HG02840 (cell line): ENCODE results near the gene ENPP6.

Experiments used
- ATAC-seq: cut with Tn5 transposase; IDR thresholded peaks from one replicate; pipeline ENCODE4 v1.9.1; 2021; ENCODE audit warnings: mild to moderate bottlenecking, moderate library complexity, moderate number of reproducible peaks; ENCODE audit not compliant: unreplicated experiment, low FRiP score

Gene ENPP6

GRCh38 chr4:184217634-184218033, at the start of gene ENPP6:
Gene ENPP6 (minus strand): TSS chr4:184217873. CDS start chr4:184217819, 54 bp downstream.
- ATAC-seq: no peak

DNA sequence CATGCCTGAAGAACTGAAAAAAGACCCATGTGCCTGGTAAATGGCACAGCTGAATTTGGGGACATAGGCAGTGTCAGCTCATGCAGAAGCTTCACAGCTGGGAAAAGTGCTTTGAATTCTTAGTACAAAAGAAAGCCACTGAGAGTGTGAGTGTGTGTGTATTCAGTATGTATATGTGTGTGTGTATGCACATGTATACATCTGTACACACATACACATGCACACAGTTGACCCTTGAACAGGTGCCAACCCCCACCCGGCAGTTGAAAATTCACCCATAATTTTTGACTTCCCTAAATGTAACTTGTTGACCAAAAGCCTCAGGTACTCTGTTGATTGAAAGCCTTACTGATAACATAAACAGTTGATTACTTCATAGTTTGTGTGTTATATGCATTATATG, 49.5 kb upstream of the ENPP6 start:
- ATAC-seq: no peak

- no peak for ATAC-seq
These were observed 48.1 kb upstream of the ENPP6 start for GRCh38 chr4:184265546-184266351.

DNA sequence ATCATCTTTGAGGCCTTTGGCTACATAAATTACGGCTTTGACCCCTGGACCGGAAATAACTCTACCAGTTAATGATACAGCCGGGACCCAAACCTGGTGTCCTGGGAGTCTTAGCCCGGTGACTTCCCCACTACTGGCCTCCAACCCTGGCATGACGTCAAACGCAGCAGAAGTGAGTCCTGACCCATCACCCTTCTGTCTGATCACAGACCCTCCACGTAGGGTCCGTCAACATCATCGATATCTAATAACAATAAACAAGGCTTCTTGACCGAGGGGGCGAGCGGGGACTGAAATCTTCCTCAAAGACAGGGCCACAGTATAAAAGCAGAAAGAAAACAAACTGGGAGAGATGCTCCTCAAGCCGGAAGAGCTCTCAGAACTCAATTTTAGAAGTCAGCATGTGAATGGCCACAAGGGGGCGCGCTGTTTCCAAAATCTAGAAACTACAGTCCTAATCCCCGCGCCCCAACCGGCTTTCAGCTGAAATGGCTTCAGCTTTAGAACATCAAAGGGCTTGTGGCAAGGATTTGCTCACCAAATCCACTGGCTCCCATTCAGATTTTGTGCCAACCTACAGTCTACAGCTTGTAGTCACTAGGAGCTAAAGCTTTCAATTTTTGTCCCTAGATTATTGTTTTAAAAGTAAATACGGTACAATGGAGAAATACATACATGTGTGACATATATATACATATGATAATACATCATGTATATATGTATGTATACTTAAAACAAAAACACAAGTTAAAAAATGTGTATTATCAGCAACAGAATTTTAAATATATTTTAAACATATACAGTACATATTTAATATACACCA, 46.4 kb upstream of the ENPP6 start:
- ATAC-seq: peak; percentile 40

DNA sequence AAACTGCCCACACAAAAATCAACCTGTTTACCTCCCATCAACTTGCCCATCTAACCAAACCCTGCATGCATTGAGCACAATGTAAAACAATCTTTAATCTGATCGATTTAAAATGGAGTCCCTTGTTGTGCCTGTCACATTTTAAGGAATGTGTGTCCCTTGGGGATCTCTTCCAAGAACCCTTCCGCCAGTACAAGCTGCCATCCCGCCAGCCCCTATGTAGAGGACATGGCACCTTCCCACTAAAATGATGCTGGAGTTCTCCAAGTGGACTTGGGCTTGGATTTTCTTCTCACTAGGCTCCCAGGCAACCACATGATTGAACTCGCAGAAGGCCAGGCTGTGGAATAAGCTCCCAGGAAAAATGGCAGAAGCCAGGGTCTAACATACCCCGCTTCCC, 45.8 kb upstream of the ENPP6 start:
- ATAC-seq: no peak

DNA sequence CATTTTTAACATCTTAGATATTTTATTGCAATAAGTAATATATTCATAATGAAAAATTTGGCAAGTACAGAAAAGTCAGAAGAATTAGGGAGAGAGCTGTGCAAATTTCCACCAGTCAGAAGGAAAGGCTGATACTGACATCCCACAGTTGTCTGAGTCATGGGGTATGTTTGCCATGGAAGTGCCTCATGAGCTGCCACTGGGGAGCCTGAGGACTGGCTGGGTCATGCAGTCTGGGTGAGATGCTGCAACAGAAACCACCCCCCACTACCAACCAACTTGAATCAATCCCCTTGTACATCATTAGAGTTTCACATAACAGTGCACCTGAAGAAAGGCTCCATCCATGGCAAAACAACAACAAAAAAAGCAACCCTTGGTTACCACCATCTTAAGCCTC, 45.2 kb upstream of the ENPP6 start:
- no peak for ATAC-seq

DNA sequence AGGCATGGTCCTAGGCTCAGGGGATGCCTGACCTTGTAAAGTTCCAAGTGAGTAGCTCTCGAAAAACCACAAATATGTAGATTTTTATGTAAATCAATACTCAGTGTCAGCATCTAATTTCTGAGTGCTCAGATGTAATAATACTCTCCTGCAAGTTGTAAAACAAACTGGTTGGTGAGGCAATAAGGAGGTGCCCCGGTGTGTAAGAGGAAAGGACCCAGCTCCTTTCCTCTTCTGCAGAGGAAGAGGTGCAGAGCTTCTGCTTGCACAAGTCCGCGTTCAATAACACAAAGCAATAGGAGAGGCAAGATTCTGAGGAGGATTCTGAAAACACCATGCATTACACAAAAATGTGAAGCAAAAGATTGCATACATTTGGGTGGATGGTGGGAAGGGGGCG, 43.6 kb upstream of the ENPP6 start:
- no peak for ATAC-seq

GRCh38 chr4:184259866-184260265, 42.2 kb upstream of the ENPP6 start:
- no peak for ATAC-seq

DNA sequence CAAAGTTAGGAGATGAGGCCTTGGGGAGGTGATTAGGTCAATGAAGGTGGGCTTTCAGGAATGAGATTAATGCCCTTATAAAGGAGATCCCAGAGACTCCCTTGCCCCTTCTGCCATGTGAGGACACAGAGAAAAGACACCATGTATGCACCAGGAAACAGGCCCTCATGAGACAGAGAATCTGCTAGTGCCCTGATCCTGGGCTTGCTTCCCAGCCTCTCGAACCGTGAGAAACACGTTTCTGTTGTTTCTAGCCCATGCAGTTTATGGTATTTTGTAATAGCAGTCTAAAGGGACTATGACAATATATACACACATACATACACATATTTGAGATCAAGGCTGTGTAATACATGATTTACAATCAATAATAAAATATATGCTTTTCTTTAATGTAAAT, 41.4 kb upstream of the ENPP6 start:
- no peak for ATAC-seq

DNA sequence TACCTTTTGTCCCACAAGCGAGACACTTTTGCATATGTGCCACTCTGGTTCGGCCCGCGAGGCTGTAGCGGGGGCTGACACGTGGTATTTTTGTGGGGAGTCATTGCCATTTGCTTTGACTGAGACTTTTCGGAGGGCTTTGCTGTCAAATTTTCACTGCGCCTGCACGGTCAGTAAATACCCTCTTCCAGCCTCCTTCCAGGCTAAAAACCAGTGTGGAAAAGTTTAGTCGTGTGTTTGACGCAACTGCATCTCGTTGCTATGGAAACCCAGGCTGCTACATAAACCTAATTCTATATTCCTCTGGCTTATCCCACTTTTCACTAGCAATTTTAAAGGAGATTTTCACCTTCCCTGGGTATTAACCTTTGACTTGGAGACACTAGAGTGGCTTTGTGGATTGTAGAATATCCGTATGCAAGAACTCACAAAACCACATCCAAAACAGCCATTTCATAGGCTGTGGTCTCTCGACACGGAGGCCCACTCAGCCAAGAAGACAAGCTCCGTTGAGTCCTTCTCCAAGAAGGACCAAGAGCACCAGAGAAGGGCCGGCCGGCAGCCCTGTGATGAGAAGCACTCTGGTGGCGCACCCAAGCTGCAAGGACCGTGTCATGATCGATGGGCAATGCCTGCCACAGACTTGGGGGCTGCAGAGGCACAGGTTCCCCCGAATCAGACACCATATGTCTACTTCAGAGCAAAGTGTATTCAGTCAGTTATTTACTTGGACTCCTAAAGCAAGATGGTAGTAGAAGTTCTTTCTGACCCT, 38.4 kb upstream of the ENPP6 start:
- no peak for ATAC-seq

GRCh38 chr4:184255361-184255760, 37.7 kb upstream of the ENPP6 start:
- ATAC-seq: no peak

DNA sequence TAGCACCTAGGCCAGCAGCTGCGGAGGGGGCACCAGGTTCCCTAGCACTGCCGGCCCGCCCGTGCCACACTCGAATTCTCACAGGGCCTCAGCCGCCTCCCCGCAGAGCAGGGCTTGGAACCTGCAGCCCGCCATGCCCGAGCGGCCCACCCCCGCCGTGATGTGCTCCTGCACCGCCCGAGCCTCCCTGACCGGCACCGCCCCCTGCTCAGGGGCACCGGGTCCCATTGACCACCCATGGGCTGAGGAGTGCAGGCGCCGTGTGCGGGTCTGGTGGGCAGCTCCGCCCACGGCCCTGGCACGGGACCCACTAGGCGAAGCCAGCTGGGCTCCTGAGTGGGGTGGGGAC, 35.4 kb upstream of the ENPP6 start:
- no peak for ATAC-seq

GRCh38 chr4:184252136-184253071, 34.7 kb upstream of the ENPP6 start:
- no peak for ATAC-seq

DNA sequence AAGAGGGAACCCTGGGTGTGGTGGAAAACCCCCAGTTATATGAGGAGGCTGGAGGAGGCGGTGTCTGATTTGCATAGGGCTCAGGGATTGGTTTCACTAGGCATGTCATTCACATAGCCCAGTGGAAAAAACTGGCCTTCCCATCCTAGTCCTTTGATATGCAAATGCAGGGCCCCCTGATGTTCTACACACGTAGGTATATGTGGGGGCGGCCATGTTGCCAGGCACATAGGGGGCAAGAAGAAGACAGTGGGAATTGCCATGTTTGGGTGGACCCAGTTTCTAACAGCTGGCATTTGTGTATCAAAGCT, 34.0 kb upstream of the ENPP6 start:
- no peak for ATAC-seq

GRCh38 chr4:184250795-184251669, 33.4 kb upstream of the ENPP6 start:
- ATAC-seq: no peak

DNA sequence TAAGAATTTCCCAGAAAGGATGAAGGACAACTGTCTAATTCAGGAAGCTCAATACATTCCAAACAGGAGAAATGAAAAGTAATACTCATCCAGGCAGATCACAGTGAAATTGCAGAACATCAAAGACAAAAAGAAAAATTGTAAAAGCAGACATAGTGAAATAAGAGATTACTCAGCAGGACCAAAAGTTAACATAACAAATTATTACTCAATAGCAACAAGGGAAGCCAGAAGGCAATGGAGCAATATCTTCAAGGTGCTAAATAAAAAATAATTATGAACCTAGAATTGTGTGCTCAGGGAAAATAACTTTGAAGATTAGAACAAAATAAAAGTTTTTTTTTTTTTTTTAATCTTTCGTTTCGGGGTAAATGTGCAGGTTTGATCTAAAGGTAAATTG, 30.5 kb upstream of the ENPP6 start:
- no peak for ATAC-seq

DNA sequence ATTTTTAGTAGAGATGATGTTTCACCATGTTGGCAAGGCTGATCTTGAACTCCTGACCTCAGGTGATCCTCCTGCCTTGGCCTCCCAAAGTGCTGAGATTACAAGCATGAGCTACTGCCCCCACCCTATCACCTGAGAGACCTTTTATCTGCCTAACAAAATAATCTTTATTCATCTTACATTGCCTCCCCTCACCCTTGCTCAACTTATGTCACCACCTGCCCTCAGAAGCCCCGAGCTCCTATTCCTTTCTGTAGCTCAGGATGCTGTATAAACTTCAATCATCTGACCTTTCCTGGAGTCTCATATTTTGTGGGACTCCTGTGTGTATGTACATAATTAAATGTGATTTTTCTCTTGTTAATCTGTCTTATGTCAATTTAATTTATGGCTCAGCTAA, 29.7 kb upstream of the ENPP6 start:
- no peak for ATAC-seq

DNA sequence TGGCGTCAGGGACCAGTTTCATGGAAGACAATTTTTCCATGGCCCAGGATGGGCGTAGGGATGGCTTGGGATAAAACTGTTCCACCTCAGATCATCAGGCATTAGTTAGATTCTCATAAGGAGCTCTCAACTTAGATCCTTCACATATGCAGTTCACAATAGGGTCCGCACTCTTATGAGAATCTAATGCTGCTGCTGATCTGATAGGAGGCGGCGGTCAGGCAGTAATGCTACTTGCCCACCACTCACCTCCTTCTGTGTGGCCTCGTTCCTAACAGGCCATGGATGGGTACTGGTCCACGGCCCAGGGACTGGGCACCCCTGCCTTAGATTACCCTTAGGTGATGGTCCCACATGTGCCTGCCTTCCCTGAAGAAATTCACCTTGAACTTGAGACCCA, 28.8 kb upstream of the ENPP6 start:
- no peak for ATAC-seq

GRCh38 chr4:184238072-184238745, 20.5 kb upstream of the ENPP6 start:
- ATAC-seq: no peak
